ENCODE results near the gene UNC13C.

The UNC13C gene

GRCh38 chr15:54559405-54560069, 581.3 kb downstream of the UNC13C start:
- no peaks in the 10 kb centered on the region for H3K79me2 ChIP-seq (ENCODE audit: control insufficient read depth, insufficient read depth, low read length, unreplicated experiment)
- H3K27ac ChIP-seq (ENCODE audit: low read depth, low read length), result no peak overlapping the region
- H2AFZ ChIP-seq (ENCODE audit: low read length, unreplicated experiment), result no peak overlapping the region
- H3K4me1 ChIP-seq (ENCODE audit: control insufficient read depth, insufficient read depth, low read length, unreplicated experiment), result no peaks in the 10 kb centered on the region
- H3K4me3 ChIP-seq (ENCODE audit: low read depth, low read length), result no peak overlapping the region
- H3K36me3 ChIP-seq (ENCODE audit: insufficient read depth, low read length), result no peaks in the 10 kb centered on the region
- H3K27me3 ChIP-seq (ENCODE audit: insufficient read depth, low read length), result no peaks in the 10 kb centered on the region

- no peak overlapping the region for H2AFZ ChIP-seq (ENCODE audit: low read length, unreplicated experiment)
- no peaks in the 10 kb centered on the region for H3K79me2 ChIP-seq (ENCODE audit: control insufficient read depth, insufficient read depth, low read length, unreplicated experiment)
- H3K27ac ChIP-seq (ENCODE audit: low read depth, low read length), result no peak overlapping the region
- no peaks in the 10 kb centered on the region for H3K4me1 ChIP-seq (ENCODE audit: control insufficient read depth, insufficient read depth, low read length, unreplicated experiment)
- H3K4me3 ChIP-seq (ENCODE audit: low read depth, low read length), result no peak overlapping the region
- no peaks in the 10 kb centered on the region for H3K27me3 ChIP-seq (ENCODE audit: insufficient read depth, low read length)
- H3K36me3 ChIP-seq (ENCODE audit: insufficient read depth, low read length), result no peaks in the 10 kb centered on the region
These were observed 582.2 kb downstream of the UNC13C start for GRCh38 chr15:54560417-54560816.

DNA sequence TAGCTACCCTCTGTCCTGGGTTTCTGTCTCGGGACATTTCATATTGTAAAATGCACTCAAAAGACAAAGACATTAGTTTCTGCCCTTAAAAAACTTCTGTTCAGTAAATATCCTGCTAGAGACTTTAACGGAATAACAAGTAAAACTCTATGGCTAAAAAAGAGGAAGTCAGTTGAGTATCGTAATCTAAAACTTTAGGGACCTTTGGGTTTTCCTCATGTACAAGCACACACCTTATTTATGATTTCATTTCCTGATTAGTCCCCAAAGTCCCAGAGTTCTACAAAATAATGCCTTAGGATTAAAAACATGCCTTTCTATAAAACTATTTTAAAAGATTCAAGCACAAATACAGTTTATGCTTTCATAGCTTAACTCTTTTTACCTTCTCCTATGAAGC, 585.9 kb downstream of the UNC13C start:
- Histone ChIP-seq H3K4me1 (ENCODE audit: control insufficient read depth, insufficient read depth, low read length, unreplicated experiment) (no peaks in the 10 kb centered on the region), H3K36me3 (ENCODE audit: insufficient read depth, low read length) (no peaks in the 10 kb centered on the region), H3K27me3 (ENCODE audit: insufficient read depth, low read length) (no peaks in the 10 kb centered on the region), H2AFZ (ENCODE audit: low read length, unreplicated experiment) (no peak overlapping the region), H3K27ac (ENCODE audit: low read depth, low read length) (no peak overlapping the region), H3K79me2 (ENCODE audit: control insufficient read depth, insufficient read depth, low read length, unreplicated experiment) (no peaks in the 10 kb centered on the region), H3K4me3 (ENCODE audit: low read depth, low read length) (no peak overlapping the region)

- no peak overlapping the region for H2AFZ ChIP-seq (ENCODE audit: low read length, unreplicated experiment)
- no peaks in the 10 kb centered on the region for H3K79me2 ChIP-seq (ENCODE audit: control insufficient read depth, insufficient read depth, low read length, unreplicated experiment)
- H3K4me1 ChIP-seq (ENCODE audit: control insufficient read depth, insufficient read depth, low read length, unreplicated experiment), result no peaks in the 10 kb centered on the region
- no peaks in the 10 kb centered on the region for H3K36me3 ChIP-seq (ENCODE audit: insufficient read depth, low read length)
- no peaks in the 10 kb centered on the region for H3K27me3 ChIP-seq (ENCODE audit: insufficient read depth, low read length)
- H3K4me3 ChIP-seq (ENCODE audit: low read depth, low read length), result no peak overlapping the region
- H3K27ac ChIP-seq (ENCODE audit: low read depth, low read length), result no peak overlapping the region
These were observed 588.4 kb downstream of the UNC13C start for GRCh38 chr15:54566654-54567053.

GRCh38 chr15:54567408-54568035, 589.3 kb downstream of the UNC13C start:
- Histone ChIP-seq H3K27me3 (ENCODE audit: insufficient read depth, low read length) (no peaks in the 10 kb centered on the region), H3K27ac (ENCODE audit: low read depth, low read length) (no peak overlapping the region), H3K4me1 (ENCODE audit: control insufficient read depth, insufficient read depth, low read length, unreplicated experiment) (no peaks in the 10 kb centered on the region), H2AFZ (ENCODE audit: low read length, unreplicated experiment) (no peak overlapping the region), H3K4me3 (ENCODE audit: low read depth, low read length) (no peak overlapping the region), H3K79me2 (ENCODE audit: control insufficient read depth, insufficient read depth, low read length, unreplicated experiment) (no peaks in the 10 kb centered on the region), H3K36me3 (ENCODE audit: insufficient read depth, low read length) (no peaks in the 10 kb centered on the region)

DNA sequence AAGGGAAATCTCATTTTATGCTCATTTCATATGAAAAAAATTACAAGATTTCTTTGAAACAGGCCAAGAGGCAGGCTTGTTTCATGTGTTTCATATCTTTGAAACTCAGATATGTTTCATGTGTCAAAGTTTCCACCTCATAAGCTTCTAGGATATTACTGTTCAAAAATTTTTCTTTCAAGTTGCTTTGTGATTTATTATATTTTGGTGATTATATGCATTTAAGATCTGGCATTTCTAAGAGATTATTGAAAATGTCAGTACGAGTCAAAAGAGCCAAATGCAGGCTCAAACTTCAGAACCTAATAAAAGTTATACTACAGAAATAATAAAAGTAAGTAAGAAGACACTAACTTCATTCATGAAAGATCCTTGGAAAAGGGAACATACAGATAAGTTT, 590.1 kb downstream of the UNC13C start:
- H3K36me3 ChIP-seq (ENCODE audit: insufficient read depth, low read length), result no peaks in the 10 kb centered on the region
- no peaks in the 10 kb centered on the region for H3K27me3 ChIP-seq (ENCODE audit: insufficient read depth, low read length)
- H3K4me3 ChIP-seq (ENCODE audit: low read depth, low read length), result no peak overlapping the region
- no peak overlapping the region for H2AFZ ChIP-seq (ENCODE audit: low read length, unreplicated experiment)
- no peak overlapping the region for H3K27ac ChIP-seq (ENCODE audit: low read depth, low read length)
- H3K4me1 ChIP-seq (ENCODE audit: control insufficient read depth, insufficient read depth, low read length, unreplicated experiment), result no peaks in the 10 kb centered on the region
- H3K79me2 ChIP-seq (ENCODE audit: control insufficient read depth, insufficient read depth, low read length, unreplicated experiment), result no peaks in the 10 kb centered on the region

DNA sequence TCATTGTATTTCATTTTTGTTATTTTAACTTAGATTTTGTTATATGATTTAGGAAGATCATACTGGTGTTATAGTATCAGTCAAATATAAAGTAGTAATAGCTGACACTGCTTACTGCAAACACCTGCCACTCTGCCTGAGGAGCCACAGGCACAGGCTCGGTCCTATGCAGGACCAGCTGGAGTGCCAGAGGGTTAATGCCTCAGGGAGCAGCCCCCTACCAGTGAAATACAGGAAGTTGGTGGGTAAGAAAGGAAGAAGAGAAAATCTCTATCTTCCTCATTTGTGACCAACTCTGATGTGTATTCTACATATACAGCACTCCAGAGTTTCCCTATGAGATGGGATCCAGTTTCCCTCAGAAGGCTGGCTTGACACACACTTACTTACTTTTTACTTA, 593.3 kb downstream of the UNC13C start:
- Histone ChIP-seq H3K36me3 (ENCODE audit: insufficient read depth, low read length) (no peaks in the 10 kb centered on the region), H3K27ac (ENCODE audit: low read depth, low read length) (no peak overlapping the region), H3K4me3 (ENCODE audit: low read depth, low read length) (no peak overlapping the region), H3K79me2 (ENCODE audit: control insufficient read depth, insufficient read depth, low read length, unreplicated experiment) (no peaks in the 10 kb centered on the region), H3K4me1 (ENCODE audit: control insufficient read depth, insufficient read depth, low read length, unreplicated experiment) (no peaks in the 10 kb centered on the region), H3K27me3 (ENCODE audit: insufficient read depth, low read length) (no peaks in the 10 kb centered on the region), H2AFZ (ENCODE audit: low read length, unreplicated experiment) (no peak overlapping the region)

GRCh38 chr15:54575586-54575985, 597.3 kb downstream of the UNC13C start:
- H3K79me2 ChIP-seq (ENCODE audit: control insufficient read depth, insufficient read depth, low read length, unreplicated experiment), result no peaks in the 10 kb centered on the region
- H3K36me3 ChIP-seq (ENCODE audit: insufficient read depth, low read length), result no peaks in the 10 kb centered on the region
- H3K4me1 ChIP-seq (ENCODE audit: control insufficient read depth, insufficient read depth, low read length, unreplicated experiment), result no peaks in the 10 kb centered on the region
- H3K4me3 ChIP-seq (ENCODE audit: low read depth, low read length), result no peak overlapping the region
- H2AFZ ChIP-seq (ENCODE audit: low read length, unreplicated experiment), result no peak overlapping the region
- H3K27ac ChIP-seq (ENCODE audit: low read depth, low read length), result no peak overlapping the region
- H3K27me3 ChIP-seq (ENCODE audit: insufficient read depth, low read length), result no peaks in the 10 kb centered on the region

- Histone ChIP-seq H3K36me3 (ENCODE audit: insufficient read depth, low read length) (no peaks in the 10 kb centered on the region), H3K4me1 (ENCODE audit: control insufficient read depth, insufficient read depth, low read length, unreplicated experiment) (no peaks in the 10 kb centered on the region), H3K27me3 (ENCODE audit: insufficient read depth, low read length) (no peaks in the 10 kb centered on the region), H3K79me2 (ENCODE audit: control insufficient read depth, insufficient read depth, low read length, unreplicated experiment) (no peaks in the 10 kb centered on the region), H3K27ac (ENCODE audit: low read depth, low read length) (no peak overlapping the region), H3K4me3 (ENCODE audit: low read depth, low read length) (no peak overlapping the region), H2AFZ (ENCODE audit: low read length, unreplicated experiment) (no peak overlapping the region)
These were observed 598.2 kb downstream of the UNC13C start for GRCh38 chr15:54576298-54576935.

GRCh38 chr15:54577476-54578250, 599.4 kb downstream of the UNC13C start:
- no peak overlapping the region for H3K4me3 ChIP-seq (ENCODE audit: low read depth, low read length)
- no peak overlapping the region for H2AFZ ChIP-seq (ENCODE audit: low read length, unreplicated experiment)
- no peaks in the 10 kb centered on the region for H3K4me1 ChIP-seq (ENCODE audit: control insufficient read depth, insufficient read depth, low read length, unreplicated experiment)
- H3K27me3 ChIP-seq (ENCODE audit: insufficient read depth, low read length), result no peaks in the 10 kb centered on the region
- H3K27ac ChIP-seq (ENCODE audit: low read depth, low read length), result no peak overlapping the region
- H3K36me3 ChIP-seq (ENCODE audit: insufficient read depth, low read length), result no peaks in the 10 kb centered on the region
- no peaks in the 10 kb centered on the region for H3K79me2 ChIP-seq (ENCODE audit: control insufficient read depth, insufficient read depth, low read length, unreplicated experiment)
